ENCODE measurements around the gene BMP7. TPM values are rescaled to one million over a fixed set of nuclear protein-coding genes. Genes with fewer than 3 reads are reported as not detected.

BMP7 gene
- total and polyA plus RNA-seq, 7 donors, result 0.03 TPM; not detected in 5

GRCh38 chr20:57180954-57181353 lies 85.5 kb downstream of the BMP7 start:
- Histone ChIP-seq H3K4me1 (no peaks in the 10 kb centered on the region), H3K9me3 (no peaks in the 10 kb centered on the region), H3K27ac (no peak overlapping the region), H3K4me3 (no peak overlapping the region), H3K36me3 (ENCODE audit: insufficient read depth in 1 of 2, low read depth in 1 of 2) (no peaks in the 10 kb centered on the region), H3K27me3 (ENCODE audit: insufficient read depth in 3 of 3, low read length in 2 of 3) (peaks cover 0 to 5% (median 5%) of the 10 kb centered on the region in 3 donors)
- no peak for ATAC-seq
- DNase-seq, result no peak
- 62 to 76% (median 70%) methylated on average over 5 of the region's 5 CpGs for WGBS, 3 donors
- no peak for TF ChIP-seq CTCF (IDR thresholded peaks at IDR 0.05)
- intact Hi-C loops (cut with DNase I), result loop anchor here in 1 of 2 donors (10.0 kb wide), 1 partner anchor 56 kb away; no protein-coding TSS in a partner anchor

GRCh38 chr20:57180387-57180786 lies 86.1 kb downstream of the BMP7 start:
- 70 to 76% (median 75%) methylated on average over 10 of the region's 10 CpGs for WGBS, 3 donors
- intact Hi-C loops (cut with DNase I), result loop anchor here in 1 of 2 donors (10.0 kb wide), 1 partner anchor 56 kb away; no protein-coding TSS in a partner anchor
- TF ChIP-seq CTCF (IDR thresholded peaks at IDR 0.05), result no peak

GRCh38 chr20:57179265-57179664 lies 87.2 kb downstream of the BMP7 start:
- Histone ChIP-seq H3K4me1 (no peaks in the 10 kb centered on the region), H3K36me3 (ENCODE audit: insufficient read depth in 1 of 2, low read depth in 1 of 2) (no peaks in the 10 kb centered on the region), H3K27ac (no peak overlapping the region), H3K27me3 (ENCODE audit: insufficient read depth in 3 of 3, low read length in 2 of 3) (peaks cover 0 to 5% (median 5%) of the 10 kb centered on the region in 3 donors), H3K4me3 (no peak overlapping the region), H3K9me3 (no peaks in the 10 kb centered on the region)
- TF ChIP-seq CTCF (IDR thresholded peaks at IDR 0.05), result no peak
- DNase-seq, result peak in 1 of 2 donors; percentile 48
- intact Hi-C loops (cut with DNase I), result no loop called here
- no peak for ATAC-seq
- WGBS, 3 donors, result 75 to 80% (median 75%) methylated on average over 20 of the region's 20 CpGs

More at GRCh38 chr20:57180387-57180786, 86.1 kb downstream of the BMP7 start:
- DNase-seq (peak in 1 of 2 donors; percentile 8), ATAC-seq (no peak)
- H3K4me3 ChIP-seq, result no peak overlapping the region
- no peak overlapping the region for H3K27ac ChIP-seq
- H3K27me3 ChIP-seq (ENCODE audit: insufficient read depth in 3 of 3, low read length in 2 of 3), result peaks cover 0 to 5% (median 5%) of the 10 kb centered on the region in 3 donors
- no peaks in the 10 kb centered on the region for H3K9me3 ChIP-seq
- H3K36me3 ChIP-seq (ENCODE audit: insufficient read depth in 1 of 2, low read depth in 1 of 2), result no peaks in the 10 kb centered on the region
- H3K4me1 ChIP-seq, result no peaks in the 10 kb centered on the region

- peaks cover 0 to 5% (median 5%) of the 10 kb centered on the region in 3 donors for H3K27me3 ChIP-seq (ENCODE audit: insufficient read depth in 3 of 3, low read length in 2 of 3)
- ATAC-seq, result no peak
- H3K36me3 ChIP-seq (ENCODE audit: insufficient read depth in 1 of 2, low read depth in 1 of 2), result no peaks in the 10 kb centered on the region
- 80 to 91% (median 82%) methylated on average over 7 to 8 of the region's 8 CpGs for WGBS, 3 donors
- no peaks in the 10 kb centered on the region for H3K4me1 ChIP-seq
- peak in 1 of 2 donors; percentile 6 for DNase-seq
- H3K27ac ChIP-seq, result no peak overlapping the region
- H3K9me3 ChIP-seq, result no peaks in the 10 kb centered on the region
- TF ChIP-seq CTCF (IDR thresholded peaks at IDR 0.05), result no peak
- H3K4me3 ChIP-seq, result no peak overlapping the region
- intact Hi-C loops (cut with DNase I), result no loop called here
Observed at GRCh38 chr20:57178582-57179111, 87.8 kb downstream of the BMP7 start.
